Activated T-cell treated with anti-CD3 and anti-CD28 coated beads, Interleukin-2, amount 50 U/mL, for 48 hours (primary cell): ENCODE results near the gene PCGF3.

Experiments used
- DNase-seq, 2 experiments: peaks; one replicate each; pipeline ENCODE4 v3.0.0-alpha.2; 2020

The PCGF3 gene

GRCh38 chr4:786074-786741 lies 80.6 kb downstream of the PCGF3 start:
- DNase-seq: no peak

- no peak for DNase-seq
Observed at GRCh38 chr4:786861-787300, 81.2 kb downstream of the PCGF3 start.

- DNase-seq: no peak
Observed at GRCh38 chr4:787561-787981, 81.9 kb downstream of the PCGF3 start.

GRCh38 chr4:788006-788635 lies 82.5 kb downstream of the PCGF3 start:
- DNase-seq: no peak

- DNase-seq: no peak
Observed at GRCh38 chr4:788636-789297, 83.1 kb downstream of the PCGF3 start.

- DNase-seq: no peak
Observed at GRCh38 chr4:789571-790465, 84.2 kb downstream of the PCGF3 start.

- no peak for DNase-seq
Observed at GRCh38 chr4:790466-790820, 84.8 kb downstream of the PCGF3 start.

GRCh38 chr4:791252-791897 lies 85.7 kb downstream of the PCGF3 start:
- DNase-seq: no peak

GRCh38 chr4:791898-792625 lies 86.4 kb downstream of the PCGF3 start:
- peak; percentile 61 to 68 for DNase-seq

- peak in 1 of 2 experiments; percentile 44 for DNase-seq
Observed at GRCh38 chr4:792626-793092, 87.0 kb downstream of the PCGF3 start.

- DNase-seq: no peak
Observed at GRCh38 chr4:793093-793861, 87.6 kb downstream of the PCGF3 start.

- no peak for DNase-seq
Observed at GRCh38 chr4:793941-794621, 88.4 kb downstream of the PCGF3 start.

- no peak for DNase-seq
Observed at GRCh38 chr4:794900-795725, 89.5 kb downstream of the PCGF3 start.

- DNase-seq: no peak
Observed at GRCh38 chr4:795726-796119, 90.1 kb downstream of the PCGF3 start.

- no peak for DNase-seq
Observed at GRCh38 chr4:796206-796605, 90.6 kb downstream of the PCGF3 start.

GRCh38 chr4:797066-797465 lies 91.4 kb downstream of the PCGF3 start:
- DNase-seq: no peak

- DNase-seq: no peak
Observed at GRCh38 chr4:801436-802124, 95.9 kb downstream of the PCGF3 start.

- no peak for DNase-seq
Observed at GRCh38 chr4:803884-804283, 98.3 kb downstream of the PCGF3 start.

- no peak for DNase-seq
Observed at GRCh38 chr4:804804-805203, 99.2 kb downstream of the PCGF3 start.
